KG1 (cell line): ENCODE data around the gene PALLD.

Experiments
- DNase-seq: peaks from one replicate; lab custom pipeline; 2025; lab: John Stamatoyannopoulos, UW

The PALLD gene

DNA sequence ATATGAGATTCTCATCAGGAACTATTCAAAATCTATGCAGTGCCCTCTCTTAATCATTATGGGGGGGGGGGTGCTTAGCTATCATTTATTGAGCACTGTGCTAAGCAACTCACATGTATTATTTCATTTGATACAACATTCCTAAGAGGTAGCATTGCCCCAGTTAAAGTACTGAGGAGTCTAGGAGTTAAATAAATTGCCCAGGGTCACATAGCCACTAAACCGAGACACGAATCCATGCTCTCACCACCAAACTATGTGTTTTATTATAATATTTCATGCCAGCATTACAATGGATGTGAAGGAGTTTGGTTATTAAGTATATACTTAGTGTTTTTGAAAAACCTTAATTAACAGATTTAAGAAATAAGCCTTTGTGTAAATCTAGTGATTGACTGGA is 381.8 kb downstream of the PALLD start:
- DNase-seq: no peak

DNA sequence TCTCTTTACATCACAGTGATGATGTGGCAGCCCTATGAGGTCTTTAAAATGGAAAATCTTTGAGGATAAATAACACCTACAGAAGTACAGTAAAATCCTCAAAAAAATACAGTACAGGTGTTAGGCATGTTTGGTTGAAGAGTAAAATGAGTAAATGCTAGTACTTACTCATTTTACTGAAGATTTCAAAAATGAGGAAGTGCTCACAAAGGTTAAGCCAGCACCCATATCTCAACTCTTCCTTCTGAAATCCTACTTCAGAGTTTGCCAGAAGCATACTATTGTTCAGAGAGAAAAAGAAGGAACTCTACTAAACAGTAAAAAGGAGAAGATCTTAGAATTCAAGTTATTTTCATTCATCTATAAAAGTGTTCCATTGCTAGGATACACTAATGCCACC is 382.3 kb downstream of the PALLD start:
- DNase-seq: no peak

DNA sequence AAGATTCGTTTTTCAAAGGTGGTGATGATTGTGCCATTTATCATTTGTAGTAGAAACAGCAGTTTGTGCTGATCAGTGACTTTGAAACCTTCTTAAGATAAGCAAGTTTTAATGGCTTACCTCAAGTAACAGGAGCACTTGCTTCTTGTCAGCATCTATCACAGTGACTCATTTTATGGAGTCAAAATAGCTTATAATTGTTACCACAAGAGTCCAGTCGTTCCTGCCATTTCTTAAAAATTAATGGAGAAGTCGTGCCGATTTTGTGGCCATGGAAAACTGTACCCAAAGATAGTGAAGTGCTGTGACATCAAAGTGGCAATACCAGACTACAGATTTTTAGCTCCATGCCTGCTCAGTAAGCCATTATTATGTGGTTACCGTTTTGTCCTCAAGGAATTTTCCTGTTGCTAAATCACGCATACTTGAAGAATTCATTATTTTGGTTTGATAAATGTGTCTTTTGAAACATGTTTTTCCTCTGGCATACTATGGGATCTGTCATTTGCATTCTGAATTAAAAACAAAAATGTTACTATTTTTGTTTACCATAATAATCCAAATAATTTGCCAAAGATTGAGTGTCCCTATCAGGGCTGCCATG is 383.3 kb downstream of the PALLD start:
- no peak for DNase-seq

DNA sequence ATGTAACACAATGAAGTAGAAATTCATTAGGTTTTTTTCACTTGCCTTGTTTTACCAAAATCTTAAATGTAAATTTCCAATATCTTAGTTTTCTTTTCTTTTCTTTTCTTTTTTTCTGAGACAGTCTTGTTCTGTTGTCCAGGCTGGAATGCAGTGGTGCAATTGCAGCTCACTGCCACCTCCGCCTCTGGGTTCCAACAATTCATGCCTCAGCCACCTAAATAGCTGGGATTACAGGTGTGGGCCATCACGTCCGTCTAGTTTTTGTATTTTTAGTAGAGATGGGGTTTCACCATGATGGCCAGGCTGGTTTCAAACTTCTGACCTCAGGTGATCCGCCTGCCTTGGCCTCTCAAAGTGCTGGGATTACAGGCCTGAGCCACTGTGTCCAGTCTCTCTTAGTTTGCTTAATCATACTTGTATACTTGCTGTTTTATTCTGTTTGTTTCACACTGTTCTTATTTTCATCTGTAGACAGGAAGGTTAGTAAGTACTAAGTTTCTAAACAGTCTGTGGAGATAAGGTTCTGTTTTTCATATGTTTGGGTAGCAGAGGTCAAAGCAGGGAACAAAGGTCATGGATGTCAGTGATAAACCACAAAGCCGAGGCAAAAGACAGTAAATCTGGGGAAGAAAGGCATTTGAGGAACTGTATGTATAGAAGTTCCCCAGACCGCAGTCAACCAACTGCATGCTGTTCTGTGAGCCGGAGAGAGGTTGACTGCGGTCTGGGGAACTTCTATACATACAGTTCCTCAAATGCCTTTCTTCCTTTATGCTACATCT is 384.2 kb downstream of the PALLD start:
- peak; percentile 32 for DNase-seq

DNA sequence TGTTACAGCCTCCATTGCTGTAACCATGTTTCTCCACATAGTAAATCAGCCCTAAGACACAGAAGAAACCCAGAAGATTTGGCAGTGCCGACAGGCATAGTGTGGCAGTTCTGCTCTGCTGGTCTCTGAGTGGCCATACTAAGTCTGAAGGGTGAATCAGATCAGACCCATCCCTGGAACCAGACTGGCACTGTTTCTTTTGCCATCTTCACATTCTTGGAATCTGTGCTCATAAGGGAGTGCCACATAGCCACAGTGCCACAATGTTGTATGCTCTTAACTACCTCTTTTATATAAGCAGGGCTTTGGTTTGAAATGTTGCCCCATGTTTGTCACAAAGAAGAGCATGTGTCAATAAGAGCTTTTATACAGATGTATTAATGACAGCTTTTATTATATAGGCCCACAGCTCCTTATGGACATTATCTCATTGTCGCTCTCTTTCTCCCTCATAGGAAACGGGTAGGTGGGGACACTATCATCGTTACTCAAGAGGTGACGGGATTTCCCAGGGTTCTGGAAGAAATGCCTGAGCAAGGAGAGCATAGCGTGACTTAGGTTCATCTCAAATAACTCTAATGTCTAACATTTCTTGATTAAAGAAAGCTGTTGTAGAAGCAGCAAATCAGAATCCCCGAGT is 385.0 kb downstream of the PALLD start:
- no peak for DNase-seq

DNA sequence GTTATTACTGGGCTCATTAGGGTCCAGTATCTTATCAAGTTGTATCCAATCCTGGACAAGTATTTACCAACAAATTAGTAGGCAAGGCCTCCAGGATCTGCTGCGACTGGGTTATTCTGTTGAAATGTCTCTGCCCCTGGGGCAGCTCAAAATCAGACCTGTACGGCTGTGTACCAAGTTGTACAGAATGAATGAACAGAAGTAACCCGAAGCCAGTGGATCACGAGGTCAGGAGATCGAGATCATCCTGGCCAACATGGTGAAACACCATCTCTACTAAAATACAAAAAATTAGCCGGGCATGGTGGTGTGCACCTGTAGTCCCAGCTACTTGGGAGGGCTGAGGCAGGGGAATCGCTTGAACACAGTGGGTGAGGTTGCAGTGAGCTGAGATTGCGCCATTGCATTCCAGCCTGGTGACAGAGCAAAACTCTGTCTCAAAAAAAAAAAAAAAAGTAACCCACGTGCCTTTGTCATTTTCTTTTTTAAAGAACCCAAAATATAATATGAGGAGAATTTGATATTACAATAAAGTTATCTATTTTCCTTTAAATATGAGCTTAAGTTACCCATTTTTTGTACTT is 385.9 kb downstream of the PALLD start:
- no peak for DNase-seq

DNA sequence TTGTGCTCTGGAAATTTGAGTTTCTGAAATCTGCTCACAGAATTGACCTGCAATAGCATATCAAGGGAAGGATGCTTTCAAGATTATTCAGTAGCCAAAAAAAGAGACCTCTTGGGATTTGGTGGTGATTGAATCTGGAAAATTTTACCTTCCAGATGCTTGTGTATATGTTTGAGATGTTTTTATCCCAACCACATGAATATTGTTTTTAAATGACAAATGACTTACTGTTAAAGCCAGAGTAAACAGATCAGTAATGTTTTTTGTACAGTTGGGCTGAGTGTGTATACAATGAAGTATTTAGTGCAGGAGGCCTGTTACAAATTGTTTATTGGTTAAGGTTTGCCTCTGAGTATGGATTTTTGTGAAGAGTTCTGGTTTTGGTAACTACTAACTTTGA is 386.7 kb downstream of the PALLD start:
- DNase-seq: no peak

DNA sequence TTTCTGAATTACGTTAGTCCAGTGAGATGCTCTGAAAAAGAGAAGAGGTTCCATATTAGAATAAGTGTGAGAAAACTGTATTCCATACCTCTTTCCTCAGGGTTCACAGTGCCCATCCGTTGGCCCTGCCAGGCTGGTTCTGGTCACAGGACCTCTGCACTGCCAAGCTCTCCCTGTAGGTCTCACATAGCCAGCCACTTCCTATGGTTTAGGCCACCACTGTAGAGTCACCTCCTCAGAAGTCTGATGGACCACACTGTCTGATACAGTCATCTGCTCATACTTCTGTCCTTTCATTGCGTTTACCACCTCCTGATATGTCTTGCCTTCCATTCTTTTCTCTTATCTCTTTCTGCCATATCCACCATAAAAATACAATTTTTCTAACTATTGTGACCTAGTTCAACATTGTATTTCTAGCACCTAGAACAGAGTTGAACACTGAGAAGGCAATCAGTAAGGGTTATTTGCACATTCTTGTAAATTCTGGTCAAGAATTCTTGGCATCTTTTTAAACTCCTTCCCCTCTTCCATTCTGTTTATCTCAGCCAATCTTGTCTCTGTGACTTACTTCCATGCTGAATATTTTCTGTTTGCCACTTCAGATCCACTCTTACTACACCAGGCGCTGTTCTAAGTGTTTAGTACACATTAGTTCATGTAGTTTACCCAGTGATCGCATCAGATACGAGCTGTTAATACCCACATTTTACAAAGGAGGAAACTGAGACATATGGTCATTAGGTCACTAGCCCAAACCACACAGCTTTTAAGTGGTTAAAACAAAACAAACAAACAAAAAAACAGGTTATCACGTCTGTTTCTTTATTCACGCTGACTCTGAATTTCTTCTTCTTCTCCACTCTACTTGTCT is 387.6 kb downstream of the PALLD start:
- no peak for DNase-seq

DNA sequence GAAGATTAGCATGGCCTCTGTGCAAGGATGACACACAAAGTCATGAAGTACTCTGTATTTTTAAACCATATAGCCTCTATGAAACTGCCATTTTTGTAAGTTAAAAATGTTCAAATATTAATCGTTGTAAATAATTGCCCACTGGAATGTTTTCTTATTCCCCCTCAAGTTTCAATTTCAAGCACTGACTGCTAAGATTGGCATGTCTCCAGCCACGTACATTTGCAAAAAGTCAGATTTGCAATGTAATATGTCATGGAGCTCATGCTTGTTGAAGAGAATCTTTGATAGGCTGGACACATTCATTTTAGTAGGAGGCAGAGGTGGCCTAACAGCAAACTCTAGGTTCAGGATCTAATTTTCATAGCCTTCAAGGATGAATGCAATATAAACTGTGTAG is 388.5 kb downstream of the PALLD start:
- DNase-seq: no peak

DNA sequence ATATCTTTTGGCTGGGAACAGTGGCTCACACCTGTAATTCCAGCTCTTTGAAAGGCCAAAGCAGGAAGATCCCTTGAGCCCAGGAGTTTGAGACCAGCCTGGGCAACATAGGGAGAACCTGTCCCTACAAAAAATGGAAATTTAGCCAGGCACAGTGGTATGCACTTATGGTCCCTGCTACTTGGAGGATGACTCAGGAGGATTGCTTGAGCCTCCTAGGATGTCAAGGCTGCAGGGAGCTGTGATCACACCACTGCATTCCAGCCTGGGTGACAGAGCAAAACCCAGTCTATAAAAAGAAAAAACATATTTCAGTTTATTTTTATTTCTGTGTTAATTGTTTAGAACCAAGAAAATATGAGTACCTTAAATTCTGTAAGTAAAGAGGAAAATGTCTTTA is 389.5 kb downstream of the PALLD start:
- DNase-seq: no peak

DNA sequence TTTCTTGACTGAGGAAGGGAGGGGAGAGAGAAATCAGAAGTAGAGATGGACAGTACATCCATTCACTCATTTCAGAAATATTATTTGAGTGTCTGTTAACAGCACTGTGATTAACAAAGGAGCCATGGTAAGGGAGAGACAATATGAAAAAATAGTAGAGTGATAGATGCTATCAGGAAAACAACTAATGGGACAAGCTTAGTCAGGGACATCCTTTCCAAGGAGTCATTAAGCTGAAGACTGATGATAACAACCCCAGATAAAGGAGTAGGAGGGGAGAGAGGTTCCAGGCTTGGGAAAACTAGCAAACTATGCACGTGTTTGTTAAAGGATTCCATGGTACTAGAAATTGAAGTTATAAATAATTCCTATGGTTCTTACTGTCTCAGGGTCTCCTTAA is 391.0 kb downstream of the PALLD start:
- no peak for DNase-seq

DNA sequence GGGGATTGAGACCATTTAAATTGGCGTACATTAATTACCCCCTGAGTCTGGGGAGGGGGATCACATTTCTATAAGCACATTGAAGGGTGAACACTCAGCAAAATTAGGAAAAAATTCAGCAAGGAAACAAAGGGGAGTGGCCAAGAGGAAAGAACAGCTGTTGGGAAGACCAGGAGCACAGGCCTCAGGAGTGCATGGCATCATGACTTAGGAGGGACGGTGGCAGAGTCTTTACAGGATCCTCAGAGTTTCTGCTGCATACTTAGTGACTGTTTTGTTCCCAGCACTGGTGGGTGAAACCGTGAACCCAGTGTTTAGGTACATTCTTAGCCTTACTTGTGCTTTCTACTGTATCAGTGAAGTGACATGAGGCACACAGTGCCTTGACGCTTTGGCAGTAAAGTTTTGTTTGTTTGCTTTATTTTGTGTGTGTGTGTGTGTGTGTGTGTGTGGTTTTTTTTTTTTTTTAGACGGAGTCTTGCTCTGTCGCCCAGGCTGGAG is 391.9 kb downstream of the PALLD start:
- DNase-seq: no peak

DNA sequence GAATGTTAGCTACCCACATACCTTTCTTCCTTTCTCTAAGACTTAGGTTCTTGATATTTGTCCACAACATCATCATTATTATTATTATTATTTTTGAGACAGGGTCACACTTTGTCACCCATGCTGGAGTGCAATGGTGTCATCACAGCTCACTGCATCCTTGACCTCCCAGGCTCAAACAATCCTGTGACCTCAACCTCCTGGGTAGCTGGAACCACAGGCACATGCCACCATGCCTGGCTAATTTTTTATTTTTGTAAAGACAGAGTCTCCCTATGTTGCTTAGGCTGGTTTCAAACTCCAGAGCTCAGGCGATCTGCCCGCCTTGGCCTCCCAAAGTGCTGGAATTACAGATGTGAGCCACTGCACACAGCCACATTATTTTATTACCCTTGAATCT is 394.2 kb downstream of the PALLD start:
- no peak for DNase-seq

DNA sequence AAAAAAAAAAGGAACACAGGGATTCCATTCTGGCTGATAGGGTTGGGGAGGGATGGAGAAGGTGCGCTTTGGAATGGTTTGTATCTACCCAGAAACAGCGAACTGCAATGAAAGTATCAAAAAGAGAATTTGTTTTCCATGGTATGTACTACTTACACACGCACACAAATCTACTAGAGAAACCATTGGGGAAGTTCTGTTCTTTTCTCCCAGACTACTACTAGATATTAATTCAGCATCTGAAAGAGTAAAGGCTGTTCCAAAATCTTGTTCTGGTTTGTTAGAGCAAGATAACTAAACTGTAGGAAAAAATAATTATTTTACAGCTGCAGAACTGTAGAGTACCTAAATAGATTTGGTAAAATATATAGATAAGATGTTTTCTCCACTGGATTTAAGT is 394.8 kb downstream of the PALLD start:
- no peak for DNase-seq

DNA sequence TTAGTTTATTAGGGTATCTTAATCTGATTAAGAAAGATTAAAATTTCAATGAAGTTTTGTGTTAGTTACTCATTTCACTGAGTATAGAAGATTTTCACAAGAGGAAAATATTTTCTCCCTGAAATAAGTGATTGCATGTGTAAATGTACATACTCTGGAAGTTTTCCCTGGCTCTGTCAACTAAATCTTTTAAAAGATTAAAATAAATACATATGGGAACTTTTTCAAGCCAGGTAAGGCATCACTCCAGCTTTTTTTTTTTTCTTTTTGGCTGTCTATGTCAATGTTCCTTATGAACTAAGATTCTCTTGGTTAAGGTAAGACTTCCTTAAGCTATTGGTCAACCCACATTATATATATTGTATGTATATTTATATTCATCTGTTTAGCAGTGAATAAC is 395.6 kb downstream of the PALLD start:
- DNase-seq: no peak

DNA sequence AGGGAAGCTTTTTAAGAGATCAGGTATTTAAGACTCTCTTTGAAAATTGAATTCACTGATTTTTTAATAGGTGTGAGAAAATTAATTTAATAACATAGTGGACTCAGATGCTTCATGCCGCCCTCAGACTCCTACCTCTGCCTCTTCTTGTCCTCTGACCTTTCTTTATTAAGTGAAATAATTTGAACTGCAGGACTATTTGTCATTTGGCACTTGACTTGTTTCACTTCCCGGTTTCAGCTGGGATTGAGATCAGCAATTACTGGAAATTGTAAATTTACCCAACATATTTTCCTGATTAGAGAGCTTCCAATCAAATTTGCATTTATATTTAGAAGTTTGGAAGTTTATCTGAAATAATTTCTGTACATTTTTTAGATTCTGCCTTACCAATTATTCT is 396.4 kb downstream of the PALLD start:
- no peak for DNase-seq

DNA sequence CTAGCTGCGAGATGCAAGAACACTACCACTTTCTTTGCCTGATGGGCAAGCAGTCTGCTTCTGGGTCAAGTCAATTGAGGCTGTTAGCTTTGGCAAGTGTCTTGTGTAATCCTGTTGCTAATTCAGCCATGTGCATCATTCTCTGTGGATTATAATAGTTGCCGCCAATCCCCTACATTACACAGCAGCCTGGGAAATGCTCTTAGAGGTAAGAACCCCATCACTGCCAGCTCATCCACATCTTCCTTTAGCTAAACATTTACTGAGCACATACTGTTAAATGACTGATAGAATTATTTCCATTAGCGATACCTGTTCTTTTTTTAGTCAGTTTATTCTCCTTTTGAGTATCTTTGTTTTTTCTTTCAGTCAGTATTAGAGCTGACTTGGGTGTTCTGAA is 397.0 kb downstream of the PALLD start:
- no peak for DNase-seq

DNA sequence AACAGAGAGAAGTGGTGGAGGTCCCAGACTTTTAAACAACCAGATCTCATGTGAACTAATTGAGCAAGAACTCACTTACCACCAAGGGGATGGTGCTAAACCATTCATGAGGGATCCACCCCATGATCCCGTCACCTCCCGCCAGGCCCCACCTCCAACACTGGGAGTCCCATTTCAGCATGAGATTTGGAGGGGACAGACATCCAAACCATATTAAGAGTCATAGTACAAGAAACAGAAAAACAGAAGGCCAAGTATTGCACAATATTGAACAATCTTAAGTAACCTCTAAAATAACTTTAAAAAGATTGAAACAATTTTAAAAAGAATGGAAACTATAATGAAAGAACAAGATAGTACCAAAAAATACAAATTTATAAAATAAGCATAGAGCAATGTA is 403.2 kb downstream of the PALLD start:
- DNase-seq: no peak

DNA sequence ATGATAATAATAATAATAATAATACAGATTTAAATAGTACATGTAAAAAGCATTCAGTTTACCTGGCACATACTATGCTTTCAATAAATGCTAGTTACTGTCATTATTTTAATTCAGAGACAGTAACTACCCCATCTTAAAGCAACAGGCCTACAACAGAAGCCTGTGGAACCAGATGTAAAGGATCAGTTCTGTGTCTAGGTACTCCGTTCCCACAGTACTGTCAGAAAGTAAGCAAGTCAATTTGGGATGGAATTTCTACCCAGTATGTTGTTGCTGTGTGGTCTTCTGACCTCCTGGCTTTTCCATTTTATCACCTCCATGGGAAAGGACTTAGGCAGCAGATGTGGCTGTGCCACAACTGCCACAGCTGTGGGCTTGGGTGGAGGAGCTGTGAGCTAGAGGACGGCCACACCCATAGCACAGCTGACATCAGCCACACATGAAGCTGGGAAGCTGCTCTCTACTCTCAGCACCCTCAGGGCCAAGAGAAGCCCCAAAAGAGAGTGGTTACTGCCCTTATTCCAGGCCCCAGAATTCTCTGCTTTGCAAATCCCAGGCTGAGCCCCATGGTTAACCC is 410.4 kb downstream of the PALLD start:
- DNase-seq: no peak

DNA sequence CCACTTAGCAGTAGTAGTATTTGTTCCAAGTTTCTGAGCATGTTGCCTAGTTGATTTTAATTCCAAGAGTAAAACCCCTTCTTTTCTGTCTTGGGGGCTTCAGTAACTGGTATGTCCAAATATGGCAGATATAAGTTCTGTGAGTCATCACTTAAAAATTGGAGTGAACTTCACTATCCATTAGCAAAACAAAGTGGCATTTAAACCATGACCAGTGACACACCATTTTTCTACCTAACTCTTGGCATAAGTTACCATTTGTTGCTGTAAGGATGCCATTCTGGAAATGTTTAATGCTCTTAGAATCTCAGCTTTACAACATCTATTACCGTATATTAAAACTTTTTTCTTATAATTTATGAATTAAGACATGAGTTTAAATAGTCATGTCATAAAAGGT is 411.2 kb downstream of the PALLD start:
- DNase-seq: no peak

DNA sequence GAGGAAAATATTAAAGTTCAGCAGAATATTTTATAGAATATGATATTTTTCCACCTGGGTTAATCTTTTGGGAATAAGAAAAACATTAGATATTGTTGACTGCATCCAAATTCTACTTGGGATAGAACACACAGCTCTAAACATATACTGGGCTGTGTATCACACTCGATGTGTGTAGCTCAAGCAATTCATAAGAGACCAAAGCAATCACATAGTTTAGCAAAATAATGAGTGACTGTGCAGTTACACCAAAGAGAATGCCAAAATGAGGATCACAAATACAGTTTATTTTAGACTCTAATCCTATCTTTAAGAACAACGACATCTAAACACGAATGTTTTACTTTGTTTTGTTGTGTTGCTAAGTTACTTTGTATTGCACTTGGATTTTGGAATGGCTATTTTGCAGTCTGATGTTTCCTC is 412.0 kb downstream of the PALLD start:
- DNase-seq: no peak

DNA sequence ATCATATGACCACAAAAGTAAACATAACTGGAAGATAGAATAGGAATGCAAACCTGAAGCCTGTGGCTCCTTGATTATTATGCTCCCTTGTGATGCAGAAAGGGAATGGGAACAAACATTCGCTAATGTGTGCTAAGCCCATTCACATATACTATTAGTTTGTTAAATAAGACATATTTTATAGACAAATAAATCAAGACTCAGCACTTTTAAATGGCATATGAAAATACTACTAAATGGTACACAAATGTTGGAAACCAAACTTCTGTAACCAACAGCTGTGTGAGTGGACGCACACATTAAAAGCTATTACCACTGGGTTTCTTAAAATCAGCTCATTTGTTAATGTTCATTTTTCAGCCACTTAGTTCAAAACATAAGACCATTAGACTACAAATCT is 417.2 kb downstream of the PALLD start:
- no peak for DNase-seq
